Measurements from ENCODE around the gene CYP51A1. TPM values are rescaled to one million over a fixed set of nuclear protein-coding genes. Genes with fewer than 3 reads are reported as not detected.

The CYP51A1 gene
- total RNA-seq, 1 donor from 2014 or later, result 249 TPM

DNA sequence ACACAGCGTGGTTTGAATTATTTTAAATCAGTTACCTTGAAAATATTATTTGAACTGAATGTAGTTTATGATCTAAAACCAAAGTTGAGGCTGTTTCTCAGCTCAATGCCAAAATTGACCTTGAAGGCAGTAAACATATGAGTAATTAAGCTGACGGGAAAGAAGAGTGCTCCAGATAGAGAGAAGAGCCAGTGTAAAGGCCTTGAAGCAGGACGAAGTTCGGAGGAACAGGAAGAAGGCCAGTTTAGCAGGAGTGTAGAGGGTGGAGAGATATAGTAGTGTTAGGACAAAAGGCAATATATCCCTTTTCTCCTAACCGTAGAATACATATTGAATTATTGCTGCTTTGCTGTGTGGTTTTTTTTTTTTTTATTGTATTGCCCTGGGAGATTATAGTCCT, 63.2 kb downstream of the CYP51A1 start:
- Histone ChIP-seq H3K4me3 (ENCODE audit: low read depth, low read length) (no peak overlapping the region), H3K36me3 (ENCODE audit: control insufficient read depth, insufficient read depth, low read length) (peaks cover 3% of the 10 kb centered on the region), H3K27me3 (ENCODE audit: control insufficient read depth, insufficient read depth, low read length) (no peaks in the 10 kb centered on the region)
- DNase-seq (ENCODE audit: low read depth) (no peak), FAIRE-seq (no peak)
- TF ChIP-seq, protein P1, sequence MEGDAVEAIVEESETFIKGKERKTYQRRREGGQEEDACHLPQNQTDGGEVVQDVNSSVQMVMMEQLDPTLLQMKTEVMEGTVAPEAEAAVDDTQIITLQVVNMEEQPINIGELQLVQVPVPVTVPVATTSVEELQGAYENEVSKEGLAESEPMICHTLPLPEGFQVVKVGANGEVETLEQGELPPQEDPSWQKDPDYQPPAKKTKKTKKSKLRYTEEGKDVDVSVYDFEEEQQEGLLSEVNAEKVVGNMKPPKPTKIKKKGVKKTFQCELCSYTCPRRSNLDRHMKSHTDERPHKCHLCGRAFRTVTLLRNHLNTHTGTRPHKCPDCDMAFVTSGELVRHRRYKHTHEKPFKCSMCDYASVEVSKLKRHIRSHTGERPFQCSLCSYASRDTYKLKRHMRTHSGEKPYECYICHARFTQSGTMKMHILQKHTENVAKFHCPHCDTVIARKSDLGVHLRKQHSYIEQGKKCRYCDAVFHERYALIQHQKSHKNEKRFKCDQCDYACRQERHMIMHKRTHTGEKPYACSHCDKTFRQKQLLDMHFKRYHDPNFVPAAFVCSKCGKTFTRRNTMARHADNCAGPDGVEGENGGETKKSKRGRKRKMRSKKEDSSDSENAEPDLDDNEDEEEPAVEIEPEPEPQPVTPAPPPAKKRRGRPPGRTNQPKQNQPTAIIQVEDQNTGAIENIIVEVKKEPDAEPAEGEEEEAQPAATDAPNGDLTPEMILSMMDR (IDR thresholded peaks at IDR 0.05; ENCODE audit: insufficient read depth, low read length, severe bottlenecking), result no peak

DNA sequence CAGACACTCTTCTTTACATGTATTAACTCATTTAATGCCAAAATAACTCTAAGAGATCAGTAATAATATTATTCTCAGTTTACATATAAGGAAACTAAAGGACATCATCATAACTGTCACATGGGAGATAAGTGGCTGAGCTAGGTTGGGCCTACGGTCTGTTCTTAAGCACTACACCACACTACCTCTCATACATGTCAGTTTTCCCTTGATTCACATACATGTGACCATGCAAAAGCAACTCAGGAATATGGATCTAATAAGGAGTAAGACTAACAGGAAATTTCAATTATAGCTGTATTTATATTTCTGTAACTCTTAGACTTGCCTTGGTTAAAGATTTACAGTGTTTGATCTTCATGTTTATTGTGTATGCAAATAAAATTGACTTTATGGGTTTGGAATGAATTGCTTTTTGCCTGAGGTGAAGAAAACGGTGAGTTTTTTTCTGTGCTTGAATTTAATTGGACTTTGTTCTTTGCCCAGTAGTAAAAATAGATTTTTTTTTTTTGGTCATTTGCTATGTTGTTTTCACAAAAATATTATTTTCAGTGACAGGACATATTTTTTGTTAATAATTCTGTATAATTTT, 69.7 kb downstream of the CYP51A1 start:
- FAIRE-seq, result no peak
- TF ChIP-seq, protein P1 (IDR thresholded peaks at IDR 0.05; ENCODE audit: insufficient read depth, low read length, severe bottlenecking), result no peak
- peaks cover 3% of the 10 kb centered on the region for H3K36me3 ChIP-seq (ENCODE audit: control insufficient read depth, insufficient read depth, low read length)

More for the DNA sequence above, 69.7 kb downstream of the CYP51A1 start:
- no peak for DNase-seq (ENCODE audit: low read depth)
- Histone ChIP-seq H3K4me3 (ENCODE audit: low read depth, low read length) (no peak overlapping the region), H3K27me3 (ENCODE audit: control insufficient read depth, insufficient read depth, low read length) (no peaks in the 10 kb centered on the region)

Other genes starting within 250 kb of the CYP51A1 start
- 34.5 and 38.8 TPM in 2 replicates for gene AKAP9, start 193.6 kb downstream of the CYP51A1 start, total RNA-seq
- 0.13 TPM in 1 of 2 replicates, not detected in the other for gene LRRD1, start 44.7 kb upstream of the CYP51A1 start, total RNA-seq
- gene KRIT1, start 111.4 kb upstream of the CYP51A1 start, total RNA-seq, result 26.9 and 35.5 TPM in 2 replicates
- gene ANKIB1, start 111.5 kb upstream of the CYP51A1 start, total RNA-seq, result 42.1 and 42.6 TPM in 2 replicates